ENCODE measurements around the gene KRTAP12-3.
"Not testable (repeated sequence)": the region's sequence is repeated elsewhere in the genome, so short reads cannot be mapped to it uniquely, and the experiment has no call there.

KRTAP12-3 gene

GRCh38 chr21:44686843-44687561, 29.3 kb downstream of the KRTAP12-3 start:
- DNase-seq = no peak

DNA sequence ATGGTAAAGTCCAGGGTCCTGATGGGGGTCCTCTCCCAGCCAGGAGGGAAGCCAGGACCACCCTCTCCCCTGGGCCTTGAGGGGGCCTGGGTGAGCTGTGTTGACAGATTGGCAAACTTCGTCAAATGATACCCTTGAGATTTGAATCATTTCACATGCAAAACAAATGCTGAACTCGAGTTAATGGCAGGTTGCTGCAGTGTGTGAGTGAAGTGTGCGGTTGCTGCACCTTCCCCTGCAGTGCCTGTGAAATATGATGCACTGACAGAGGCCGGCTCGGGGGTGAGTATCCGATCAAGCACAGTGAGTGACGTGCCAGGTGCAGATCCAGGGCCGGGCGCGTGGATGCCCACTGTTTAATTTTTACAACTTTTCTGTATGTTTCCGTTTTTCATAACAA, 29.9 kb downstream of the KRTAP12-3 start:
- DNase-seq = no peak

- not testable (repeated sequence) for DNase-seq
These were observed 32.0 kb downstream of the KRTAP12-3 start for GRCh38 chr21:44689740-44690139.

DNA sequence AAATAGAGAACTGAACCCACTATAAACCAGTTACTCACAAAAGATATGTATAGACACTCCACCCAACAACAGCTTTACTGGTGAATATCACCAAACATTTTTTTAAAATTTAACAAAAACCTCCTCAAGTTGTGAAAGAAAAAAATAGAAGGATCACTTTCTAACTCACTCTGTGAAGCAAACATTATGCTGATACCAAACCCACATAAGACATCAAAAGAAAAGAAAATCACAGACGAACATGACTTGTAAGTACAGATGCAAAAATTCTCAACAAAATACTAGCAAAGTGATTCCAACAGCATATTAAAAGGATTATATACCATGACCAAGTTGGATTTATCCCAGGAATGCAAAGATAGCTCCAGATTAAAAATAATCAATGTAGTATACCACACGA, 34.0 kb downstream of the KRTAP12-3 start:
- DNase-seq = no peak

DNA sequence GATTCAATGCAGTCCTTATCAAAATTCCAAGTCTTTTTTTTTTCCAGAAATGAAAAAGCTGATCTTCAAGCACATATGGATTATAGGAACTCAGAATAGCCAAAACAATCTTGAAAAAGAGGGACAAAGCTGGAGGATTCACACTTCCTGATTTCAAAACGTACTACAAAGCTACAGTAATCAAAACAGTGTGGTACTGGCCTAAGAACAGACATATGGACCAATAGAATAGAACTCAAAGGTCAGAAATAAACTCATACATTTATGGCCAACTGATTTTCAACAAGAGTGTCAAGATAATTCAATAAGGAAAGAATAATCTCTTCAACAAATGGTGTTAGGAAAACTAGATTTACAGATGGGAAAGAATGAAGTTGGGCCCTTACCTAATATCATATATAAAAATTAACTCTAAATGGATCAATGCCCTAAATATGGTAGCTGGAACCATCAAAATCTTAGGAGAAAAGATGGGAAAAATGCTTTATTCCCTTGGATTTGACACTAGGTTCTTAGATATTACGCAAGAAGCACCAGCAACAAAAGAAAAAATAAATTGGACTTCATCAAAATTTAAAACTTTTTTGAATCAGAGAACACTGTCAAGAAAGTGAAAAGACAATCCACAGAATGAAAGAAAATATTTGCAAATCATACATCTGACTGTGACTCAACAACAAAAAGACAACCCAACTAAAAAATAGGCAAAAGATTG, 35.2 kb downstream of the KRTAP12-3 start:
- no peak for DNase-seq

DNA sequence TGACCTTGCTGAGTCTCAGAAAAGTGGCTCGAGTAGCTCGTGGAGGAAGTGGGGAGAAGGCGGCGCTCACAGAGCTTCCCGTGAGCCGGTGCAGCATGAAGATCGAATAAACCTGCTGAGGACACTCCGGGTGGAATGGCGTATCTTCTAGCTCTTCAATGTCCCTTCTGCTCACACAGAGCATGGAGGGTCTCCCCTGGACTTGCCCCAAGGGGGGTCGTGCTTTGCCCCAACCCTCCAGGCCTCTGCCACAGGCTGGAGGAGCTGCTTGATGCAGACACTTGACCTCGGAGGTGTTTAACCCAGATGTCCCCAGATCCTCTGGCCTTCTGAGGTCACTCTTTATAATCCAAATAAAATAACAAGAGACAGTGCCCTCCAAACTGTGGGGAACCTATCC, 37.0 kb downstream of the KRTAP12-3 start:
- DNase-seq = no peak

DNA sequence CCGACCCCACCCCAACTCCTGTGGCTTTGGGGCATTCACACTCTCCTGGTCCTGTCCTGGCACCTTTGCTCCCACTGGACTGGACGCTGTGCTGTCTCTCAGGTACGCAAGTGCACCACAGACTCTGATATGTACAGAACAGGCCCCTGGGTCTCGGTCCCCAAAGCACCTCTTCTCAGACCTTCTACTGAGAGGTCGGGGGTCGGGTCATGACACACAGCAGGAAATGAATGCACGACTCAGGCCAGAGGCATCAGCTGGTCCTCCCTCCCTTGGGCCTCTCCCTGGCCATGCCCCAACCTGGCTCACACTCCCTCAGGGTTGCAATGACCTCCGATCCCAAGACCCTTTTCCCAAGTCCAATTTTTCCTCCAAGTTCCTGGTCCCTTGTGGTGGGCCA, 37.5 kb downstream of the KRTAP12-3 start:
- DNase-seq = no peak

- no peak for DNase-seq
These were observed 37.9 kb downstream of the KRTAP12-3 start for GRCh38 chr21:44695641-44696040.

GRCh38 chr21:44696572-44696971, 38.8 kb downstream of the KRTAP12-3 start:
- DNase-seq = no peak

GRCh38 chr21:44697172-44697810, 39.6 kb downstream of the KRTAP12-3 start, which contains the start of gene KRTAP10-12:
KRTAP10-12 (plus strand) TSS chr21:44697172; CDS start chr21:44697202, 30 bp downstream.
- DNase-seq = not testable (repeated sequence)

- no peak for DNase-seq
These were observed 40.3 kb downstream of the KRTAP12-3 start for GRCh38 chr21:44697811-44698734.

GRCh38 chr21:44699502-44700001, 41.8 kb downstream of the KRTAP12-3 start:
- no peak for DNase-seq

DNA sequence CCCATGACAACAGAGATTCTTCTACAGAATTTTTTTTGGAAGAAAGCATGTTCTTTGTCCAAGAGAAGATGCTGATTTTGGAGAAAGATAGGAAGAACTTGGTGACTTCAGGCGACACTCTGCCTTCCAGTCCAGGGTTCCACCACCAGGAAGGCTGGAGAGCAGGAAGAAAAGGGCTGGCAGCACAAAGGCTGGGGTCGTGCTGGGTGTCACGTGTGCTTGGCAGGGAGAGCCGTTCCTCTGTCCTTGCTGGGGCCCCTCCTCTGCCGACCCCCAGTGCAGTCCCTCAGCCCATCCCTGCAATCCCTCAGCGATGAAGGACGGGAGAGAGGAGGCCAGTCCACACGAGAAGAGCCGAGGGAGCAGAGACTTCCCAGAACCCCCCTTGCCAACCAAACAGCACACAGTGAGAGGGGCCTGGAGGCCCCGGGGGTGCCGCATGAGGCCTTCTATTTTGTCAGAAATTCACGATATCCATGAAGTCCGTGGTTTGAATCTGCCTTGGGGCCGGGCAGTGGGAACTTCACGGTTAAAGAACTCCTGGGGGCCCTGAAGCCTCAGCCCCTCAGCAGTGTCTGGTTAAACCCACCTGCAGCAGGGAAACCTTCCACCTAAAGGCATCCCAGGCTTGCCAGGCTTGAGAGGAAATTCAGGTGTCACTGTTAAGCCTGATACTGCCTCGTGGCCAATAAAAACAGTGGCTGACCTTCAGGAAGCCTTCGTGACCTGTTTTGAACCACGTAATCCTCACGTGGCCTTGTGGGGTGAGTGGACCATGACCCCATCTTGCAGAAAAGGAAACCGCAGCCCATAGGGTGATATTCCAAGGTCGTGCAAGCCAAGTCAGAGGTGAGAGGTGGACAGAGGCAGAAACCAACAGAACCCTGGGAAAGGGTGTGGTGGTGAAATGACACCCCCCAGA, 42.6 kb downstream of the KRTAP12-3 start:
- DNase-seq = no peak

GRCh38 chr21:44701023-44701400, 43.3 kb downstream of the KRTAP12-3 start:
- DNase-seq = no peak

- no peak for DNase-seq
These were observed 43.8 kb downstream of the KRTAP12-3 start for GRCh38 chr21:44701541-44701940.

GRCh38 chr21:44702111-44702972, 44.6 kb downstream of the KRTAP12-3 start:
- no peak for DNase-seq

- no peak for DNase-seq
These were observed 45.4 kb downstream of the KRTAP12-3 start for GRCh38 chr21:44702973-44703730.

- DNase-seq = no peak
These were observed 46.3 kb downstream of the KRTAP12-3 start for GRCh38 chr21:44703731-44704635.

GRCh38 chr21:44704636-44705001, 46.9 kb downstream of the KRTAP12-3 start:
- no peak for DNase-seq
